ENCODE results near the gene FAM117B. TPM values are rescaled to one million over a fixed set of nuclear protein-coding genes. Genes with fewer than 3 reads are reported as not detected.
"Not testable (repeated sequence)": the region's sequence is repeated elsewhere in the genome, so short reads cannot be mapped to it uniquely, and the experiment has no call there.

The FAM117B gene
- total RNA-seq, 1 experiment from 2014 or later = 8.0 TPM

GRCh38 chr2:202790676-202791075 is 155.9 kb downstream of the FAM117B start:
- Histone ChIP-seq H3K27ac (ENCODE audit: low read length) (no peak overlapping the region), H2AFZ (ENCODE audit: low read length) (no peak overlapping the region), H4K20me1 (ENCODE audit: insufficient read depth, low read depth, low read length) (no peaks in the 10 kb centered on the region), H3K79me2 (ENCODE audit: low read length) (no peaks in the 10 kb centered on the region), H3K9me2 (replicated peaks; ENCODE audit: insufficient read depth, low read length) (no peaks in the 10 kb centered on the region), H3K9me3 (ENCODE audit: low read length) (no peaks in the 10 kb centered on the region), H3K4me2 (ENCODE audit: low read depth, low read length, poor library complexity, severe bottlenecking) (no peak overlapping the region), H3K36me3 (ENCODE audit: insufficient read depth, low read length) (0 out of 2 replicates have a peak, but pooled peaks cover 2% of the 10 kb centered on the region), H3K4me3 (ENCODE audit: low read length) (no peak overlapping the region), H3K9ac (ENCODE audit: low read length) (no peak overlapping the region), H3K4me1 (ENCODE audit: low read length) (no peaks in the 10 kb centered on the region), H3K27me3 (ENCODE audit: low read length) (no peaks in the 10 kb centered on the region)
- no peak for DNase-seq

DNA sequence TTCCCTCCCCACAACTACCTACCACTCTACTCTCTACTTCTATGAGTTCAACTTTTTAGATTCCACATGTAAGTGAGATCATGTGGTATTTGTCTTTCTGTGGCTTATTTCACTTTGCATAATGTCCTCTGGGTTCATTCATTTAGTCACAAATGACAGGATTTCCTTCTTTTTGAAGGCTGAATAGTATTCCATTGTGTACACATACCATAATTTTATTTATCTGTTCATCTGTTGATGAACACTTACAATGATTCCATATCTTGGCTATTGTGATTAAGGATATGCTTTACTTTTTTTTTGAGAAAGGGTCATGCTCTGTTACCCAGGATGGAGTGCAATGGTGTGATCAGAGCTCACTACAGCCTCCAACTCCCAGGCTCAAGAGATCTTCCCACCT is 163.2 kb downstream of the FAM117B start:
- Histone ChIP-seq H3K4me3 (ENCODE audit: low read length) (no peak overlapping the region), H3K4me2 (ENCODE audit: low read depth, low read length, poor library complexity, severe bottlenecking) (no peak overlapping the region), H3K9me2 (replicated peaks; ENCODE audit: insufficient read depth, low read length) (no peaks in the 10 kb centered on the region)

DNA sequence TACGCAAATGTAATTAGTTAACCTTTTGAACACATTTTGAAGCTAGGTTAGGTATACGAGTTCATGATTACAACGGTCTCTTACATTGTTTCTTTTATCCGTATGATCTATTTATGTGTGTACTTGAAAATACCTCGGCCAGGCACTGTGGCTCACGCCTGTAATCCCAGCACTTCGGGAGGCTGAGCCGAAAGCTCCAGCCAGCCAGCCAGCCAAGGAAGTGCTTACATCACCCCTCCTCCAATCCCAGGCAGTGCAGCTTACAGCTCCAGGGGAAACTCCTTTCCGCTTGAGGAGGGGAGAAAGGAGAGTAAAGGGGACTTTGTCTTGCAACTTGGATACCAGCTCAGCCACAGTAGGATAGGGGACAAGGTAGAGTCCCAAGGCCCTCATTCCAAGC is 171.1 kb downstream of the FAM117B start:
- not testable (repeated sequence) for H3K79me2 ChIP-seq (ENCODE audit: low read length); H3K27me3 ChIP-seq (ENCODE audit: low read length); H3K9me2 ChIP-seq (replicated peaks; ENCODE audit: insufficient read depth, low read length); DNase-seq; H3K4me3 ChIP-seq (ENCODE audit: low read length); H3K9ac ChIP-seq (ENCODE audit: low read length); H3K4me1 ChIP-seq (ENCODE audit: low read length); H3K9me3 ChIP-seq (ENCODE audit: low read length); H3K27ac ChIP-seq (ENCODE audit: low read length); H3K36me3 ChIP-seq (ENCODE audit: insufficient read depth, low read length); H3K4me2 ChIP-seq (ENCODE audit: low read depth, low read length, poor library complexity, severe bottlenecking); H4K20me1 ChIP-seq (ENCODE audit: insufficient read depth, low read depth, low read length); H2AFZ ChIP-seq (ENCODE audit: low read length)

More for the DNA sequence above, 163.2 kb downstream of the FAM117B start:
- no peak overlapping the region for H3K27ac ChIP-seq (ENCODE audit: low read length)
- H3K9me3 ChIP-seq (ENCODE audit: low read length) = peaks cover 4% of the 10 kb centered on the region; the same call in 1 of the 2 replicates
- H3K4me1 ChIP-seq (ENCODE audit: low read length) = no peaks in the 10 kb centered on the region
- no peaks in the 10 kb centered on the region for H4K20me1 ChIP-seq (ENCODE audit: insufficient read depth, low read depth, low read length)
- peaks cover 10% of the 10 kb centered on the region for H3K36me3 ChIP-seq (ENCODE audit: insufficient read depth, low read length)
- no peak overlapping the region for H2AFZ ChIP-seq (ENCODE audit: low read length)
- DNase-seq = no peak
- H3K79me2 ChIP-seq (ENCODE audit: low read length) = no peaks in the 10 kb centered on the region
- H3K27me3 ChIP-seq (ENCODE audit: low read length) = no peaks in the 10 kb centered on the region
- no peak overlapping the region for H3K9ac ChIP-seq (ENCODE audit: low read length)

- not testable (repeated sequence) for H3K27ac ChIP-seq (ENCODE audit: low read length); DNase-seq; H3K9me2 ChIP-seq (replicated peaks; ENCODE audit: insufficient read depth, low read length); H2AFZ ChIP-seq (ENCODE audit: low read length); H3K4me2 ChIP-seq (ENCODE audit: low read depth, low read length, poor library complexity, severe bottlenecking); H4K20me1 ChIP-seq (ENCODE audit: insufficient read depth, low read depth, low read length); H3K36me3 ChIP-seq (ENCODE audit: insufficient read depth, low read length); H3K9ac ChIP-seq (ENCODE audit: low read length); H3K4me1 ChIP-seq (ENCODE audit: low read length); H3K4me3 ChIP-seq (ENCODE audit: low read length); H3K79me2 ChIP-seq (ENCODE audit: low read length); H3K9me3 ChIP-seq (ENCODE audit: low read length); H3K27me3 ChIP-seq (ENCODE audit: low read length)
These were observed 172.8 kb downstream of the FAM117B start for GRCh38 chr2:202807431-202808138.

- H3K4me2 ChIP-seq (ENCODE audit: low read depth, low read length, poor library complexity, severe bottlenecking) = no peak overlapping the region
- no peaks in the 10 kb centered on the region for H3K4me1 ChIP-seq (ENCODE audit: low read length)
- no peaks in the 10 kb centered on the region for H3K36me3 ChIP-seq (ENCODE audit: insufficient read depth, low read length)
- H3K9me3 ChIP-seq (ENCODE audit: low read length) = no peaks in the 10 kb centered on the region
- H3K9me2 ChIP-seq (replicated peaks; ENCODE audit: insufficient read depth, low read length) = no peaks in the 10 kb centered on the region
- H2AFZ ChIP-seq (ENCODE audit: low read length) = no peak overlapping the region
- no peak overlapping the region for H3K27ac ChIP-seq (ENCODE audit: low read length)
- no peak for DNase-seq
- H3K4me3 ChIP-seq (ENCODE audit: low read length) = no peak overlapping the region
- no peaks in the 10 kb centered on the region for H3K79me2 ChIP-seq (ENCODE audit: low read length)
- no peaks in the 10 kb centered on the region for H4K20me1 ChIP-seq (ENCODE audit: insufficient read depth, low read depth, low read length)
- H3K27me3 ChIP-seq (ENCODE audit: low read length) = no peaks in the 10 kb centered on the region
- H3K9ac ChIP-seq (ENCODE audit: low read length) = no peak overlapping the region
These were observed 174.0 kb downstream of the FAM117B start for GRCh38 chr2:202808754-202809153.

- H3K9me3 ChIP-seq (ENCODE audit: low read length) = no peaks in the 10 kb centered on the region
- no peaks in the 10 kb centered on the region for H3K4me1 ChIP-seq (ENCODE audit: low read length)
- H4K20me1 ChIP-seq (ENCODE audit: insufficient read depth, low read depth, low read length) = no peaks in the 10 kb centered on the region
- H3K27me3 ChIP-seq (ENCODE audit: low read length) = no peaks in the 10 kb centered on the region
- no peak overlapping the region for H3K4me3 ChIP-seq (ENCODE audit: low read length)
- DNase-seq = no peak
- no peak overlapping the region for H2AFZ ChIP-seq (ENCODE audit: low read length)
- H3K79me2 ChIP-seq (ENCODE audit: low read length) = no peaks in the 10 kb centered on the region
- no peaks in the 10 kb centered on the region for H3K9me2 ChIP-seq (replicated peaks; ENCODE audit: insufficient read depth, low read length)
- no peak overlapping the region for H3K27ac ChIP-seq (ENCODE audit: low read length)
- H3K36me3 ChIP-seq (ENCODE audit: insufficient read depth, low read length) = no peaks in the 10 kb centered on the region
- H3K9ac ChIP-seq (ENCODE audit: low read length) = no peak overlapping the region
- no peak overlapping the region for H3K4me2 ChIP-seq (ENCODE audit: low read depth, low read length, poor library complexity, severe bottlenecking)
These were observed 178.6 kb downstream of the FAM117B start for GRCh38 chr2:202813387-202813786.

- H3K4me3 ChIP-seq (ENCODE audit: low read length) = no peak overlapping the region
- H3K4me1 ChIP-seq (ENCODE audit: low read length) = no peaks in the 10 kb centered on the region
- H3K9ac ChIP-seq (ENCODE audit: low read length) = no peak overlapping the region
- no peak for DNase-seq
- H2AFZ ChIP-seq (ENCODE audit: low read length) = no peak overlapping the region
- H3K9me2 ChIP-seq (replicated peaks; ENCODE audit: insufficient read depth, low read length) = no peaks in the 10 kb centered on the region
- no peak overlapping the region for H3K4me2 ChIP-seq (ENCODE audit: low read depth, low read length, poor library complexity, severe bottlenecking)
- no peaks in the 10 kb centered on the region for H3K9me3 ChIP-seq (ENCODE audit: low read length)
- H3K79me2 ChIP-seq (ENCODE audit: low read length) = no peaks in the 10 kb centered on the region
- no peak overlapping the region for H3K27ac ChIP-seq (ENCODE audit: low read length)
- no peaks in the 10 kb centered on the region for H3K36me3 ChIP-seq (ENCODE audit: insufficient read depth, low read length)
- H4K20me1 ChIP-seq (ENCODE audit: insufficient read depth, low read depth, low read length) = no peaks in the 10 kb centered on the region
- H3K27me3 ChIP-seq (ENCODE audit: low read length) = no peaks in the 10 kb centered on the region
These were observed 179.5 kb downstream of the FAM117B start for GRCh38 chr2:202814226-202814625.

- Histone ChIP-seq H3K9me3 (ENCODE audit: low read length) (no peaks in the 10 kb centered on the region), H3K4me1 (ENCODE audit: low read length) (no peaks in the 10 kb centered on the region), H3K27me3 (ENCODE audit: low read length) (no peaks in the 10 kb centered on the region), H3K27ac (ENCODE audit: low read length) (no peak overlapping the region), H3K36me3 (ENCODE audit: insufficient read depth, low read length) (no peaks in the 10 kb centered on the region), H3K4me2 (ENCODE audit: low read depth, low read length, poor library complexity, severe bottlenecking) (no peak overlapping the region), H2AFZ (ENCODE audit: low read length) (no peak overlapping the region), H4K20me1 (ENCODE audit: insufficient read depth, low read depth, low read length) (no peaks in the 10 kb centered on the region), H3K4me3 (ENCODE audit: low read length) (no peak overlapping the region), H3K9ac (ENCODE audit: low read length) (no peak overlapping the region), H3K79me2 (ENCODE audit: low read length) (no peaks in the 10 kb centered on the region), H3K9me2 (replicated peaks; ENCODE audit: insufficient read depth, low read length) (no peaks in the 10 kb centered on the region)
- DNase-seq = no peak
These were observed 181.0 kb downstream of the FAM117B start for GRCh38 chr2:202815548-202816360.
